Body of pancreas (tissue), 4 donors: ENCODE data around the gene TNFRSF25. TPM values are rescaled to one million over a fixed set of nuclear protein-coding genes. Genes with fewer than 3 reads are reported as not detected.

Source experiments
- ATAC-seq: fragments of 150-250 bp; one replicate; pipeline ENCODE4 v1.9.1; 2016
- DNase-seq, 4 donors: peaks; one replicate each; pipeline ENCODE4 v3.0.0-alpha.2; 2019
- H3K27ac ChIP-seq, 4 donors: fragments of 200-600 bp; sonication (generic); 1 replicate in 3 of 4; 2 replicates in 1 of 4; pipeline versions ENCODE4 v1.5.1 to v1.6.1; 2016 to 2019; ENCODE audit warnings: mild to moderate bottlenecking in 1 of 4, mixed read lengths in 1 of 4, moderate library complexity in 1 of 4
- H3K27me3 ChIP-seq, 2 donors: fragments of 200-600 bp; sonication (generic); one replicate each; pipeline ENCODE4 v1.6.0; 2016; ENCODE audit warnings: mild to moderate bottlenecking in 1 of 2
- H3K36me3 ChIP-seq, 2 donors: fragments of 200-600 bp; sonication (generic); replicated peaks in 1 of 2; 2 replicates each; pipeline ENCODE4 v1.5.1; 2016; ENCODE audit warnings: low read depth in 2 of 2; ENCODE audit not compliant: insufficient read depth in 1 of 2
- H3K4me1 ChIP-seq: fragments of 200-600 bp; sonication (generic); one replicate; pipeline ENCODE4 v1.6.0; 2016
- H3K4me3 ChIP-seq, 2 donors: fragments of 200-600 bp; sonication (generic); 1 replicate in 1 of 2; 2 replicates in 1 of 2; pipeline ENCODE4 v1.5.1; 2016 to 2019
- H3K9me3 ChIP-seq, 3 donors: fragments of 200-600 bp; sonication (generic); 1 replicate in 2 of 3; 2 replicates in 1 of 3; pipeline ENCODE4 v1.5.1; 2016
- POLR2A ChIP-seq, 3 donors: fragments of 450-650 bp; IDR thresholded peaks; one replicate each; pipeline ENCODE4 v1.6.1; 2016; ENCODE audit warnings: antibody characterized with exemption in 3 of 3, mild to moderate bottlenecking in 2 of 3
- WGBS, 2 donors: methylation state at CpG; one replicate each; pipeline ENCODE4 v1.1.5; 2017; 5-methylcytosine and 5-hydroxymethylcytosine counted together
- intact Hi-C: fragments of 100-400 bp; cut with DNase I; formaldehyde crosslinking; loops from one replicate; pipeline ENCODE4 v1.15.1; 2023
- total RNA-seq, 2 donors: library from RNA; depleted of rRNA; stranded (reverse); fragments of >200 nt; gene quantifications; one replicate each; pipeline ENCODE4 v1.1.0, GENCODE V29; 2016
- TF ChIP-seq, protein P1 (sequence below), 7 experiments: fragments of 450-650 bp in 4 of 7; fragments of 200-600 bp in 3 of 7; sonication (generic) in 3 of 7; IDR thresholded peaks; one replicate each; pipeline ENCODE4 v1.5.1; 2016 to 2019; ENCODE audit warnings: antibody characterized with exemption in 7 of 7

The TNFRSF25 gene
- total RNA-seq, 2 donors from 2014 or later, result 4.2 to 23.1 TPM

DNA sequence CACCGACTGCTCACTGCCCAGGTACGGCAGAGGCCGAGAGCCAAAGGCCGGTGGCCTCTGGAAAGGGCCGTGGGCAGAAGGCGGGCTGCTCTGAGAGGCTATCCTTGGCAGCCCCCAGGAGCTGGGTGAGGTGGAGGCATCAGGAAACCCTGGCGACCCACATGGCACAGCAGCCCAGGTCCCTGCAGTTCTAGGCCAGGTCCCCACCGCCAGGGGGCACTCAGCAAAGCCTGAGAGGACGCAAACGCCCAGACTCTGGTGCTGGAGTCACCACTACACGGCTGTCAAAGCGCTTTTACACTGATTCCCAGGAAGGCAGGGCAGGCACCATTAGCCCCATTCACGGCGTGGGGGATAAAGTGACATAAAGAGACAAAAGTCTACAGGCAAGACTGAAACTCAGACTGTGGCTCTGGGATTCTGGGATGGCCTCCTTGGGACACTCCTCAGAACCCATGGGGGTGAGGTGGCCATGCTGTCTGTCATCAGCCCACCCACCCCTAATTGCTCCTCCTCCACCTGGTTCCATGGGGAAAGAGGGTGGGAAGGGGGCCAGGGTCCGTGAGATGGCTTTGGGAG, 20.5 kb upstream of the TNFRSF25 start:
- no peaks in the 10 kb centered on the region for H3K9me3 ChIP-seq
- no peak overlapping the region for H3K27ac ChIP-seq
- intact Hi-C loops, result loop anchor here (10.0 kb wide), 1 partner anchor 158 kb away; no protein-coding TSS in a partner anchor
- H3K4me1 ChIP-seq, result peaks cover 33% of the 10 kb centered on the region
- peak; percentile 69 for ATAC-seq
- TF ChIP-seq, protein P1, sequence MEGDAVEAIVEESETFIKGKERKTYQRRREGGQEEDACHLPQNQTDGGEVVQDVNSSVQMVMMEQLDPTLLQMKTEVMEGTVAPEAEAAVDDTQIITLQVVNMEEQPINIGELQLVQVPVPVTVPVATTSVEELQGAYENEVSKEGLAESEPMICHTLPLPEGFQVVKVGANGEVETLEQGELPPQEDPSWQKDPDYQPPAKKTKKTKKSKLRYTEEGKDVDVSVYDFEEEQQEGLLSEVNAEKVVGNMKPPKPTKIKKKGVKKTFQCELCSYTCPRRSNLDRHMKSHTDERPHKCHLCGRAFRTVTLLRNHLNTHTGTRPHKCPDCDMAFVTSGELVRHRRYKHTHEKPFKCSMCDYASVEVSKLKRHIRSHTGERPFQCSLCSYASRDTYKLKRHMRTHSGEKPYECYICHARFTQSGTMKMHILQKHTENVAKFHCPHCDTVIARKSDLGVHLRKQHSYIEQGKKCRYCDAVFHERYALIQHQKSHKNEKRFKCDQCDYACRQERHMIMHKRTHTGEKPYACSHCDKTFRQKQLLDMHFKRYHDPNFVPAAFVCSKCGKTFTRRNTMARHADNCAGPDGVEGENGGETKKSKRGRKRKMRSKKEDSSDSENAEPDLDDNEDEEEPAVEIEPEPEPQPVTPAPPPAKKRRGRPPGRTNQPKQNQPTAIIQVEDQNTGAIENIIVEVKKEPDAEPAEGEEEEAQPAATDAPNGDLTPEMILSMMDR (IDR thresholded peaks at IDR 0.05), result peak; percentile 78 to 91 (median 84)
- TF ChIP-seq POLR2A (IDR thresholded peaks at IDR 0.05), result no peak
- no peak overlapping the region for H3K4me3 ChIP-seq
- WGBS, 2 donors, result 1 to 3% methylated on average over 9 to 15 of the region's 15 CpGs
- peaks cover 0 to 17% of the 10 kb centered on the region in 2 donors for H3K27me3 ChIP-seq
- peak; percentile 86 to 90 (median 88) for DNase-seq
- H3K36me3 ChIP-seq, result no peaks in the 10 kb centered on the region

DNA sequence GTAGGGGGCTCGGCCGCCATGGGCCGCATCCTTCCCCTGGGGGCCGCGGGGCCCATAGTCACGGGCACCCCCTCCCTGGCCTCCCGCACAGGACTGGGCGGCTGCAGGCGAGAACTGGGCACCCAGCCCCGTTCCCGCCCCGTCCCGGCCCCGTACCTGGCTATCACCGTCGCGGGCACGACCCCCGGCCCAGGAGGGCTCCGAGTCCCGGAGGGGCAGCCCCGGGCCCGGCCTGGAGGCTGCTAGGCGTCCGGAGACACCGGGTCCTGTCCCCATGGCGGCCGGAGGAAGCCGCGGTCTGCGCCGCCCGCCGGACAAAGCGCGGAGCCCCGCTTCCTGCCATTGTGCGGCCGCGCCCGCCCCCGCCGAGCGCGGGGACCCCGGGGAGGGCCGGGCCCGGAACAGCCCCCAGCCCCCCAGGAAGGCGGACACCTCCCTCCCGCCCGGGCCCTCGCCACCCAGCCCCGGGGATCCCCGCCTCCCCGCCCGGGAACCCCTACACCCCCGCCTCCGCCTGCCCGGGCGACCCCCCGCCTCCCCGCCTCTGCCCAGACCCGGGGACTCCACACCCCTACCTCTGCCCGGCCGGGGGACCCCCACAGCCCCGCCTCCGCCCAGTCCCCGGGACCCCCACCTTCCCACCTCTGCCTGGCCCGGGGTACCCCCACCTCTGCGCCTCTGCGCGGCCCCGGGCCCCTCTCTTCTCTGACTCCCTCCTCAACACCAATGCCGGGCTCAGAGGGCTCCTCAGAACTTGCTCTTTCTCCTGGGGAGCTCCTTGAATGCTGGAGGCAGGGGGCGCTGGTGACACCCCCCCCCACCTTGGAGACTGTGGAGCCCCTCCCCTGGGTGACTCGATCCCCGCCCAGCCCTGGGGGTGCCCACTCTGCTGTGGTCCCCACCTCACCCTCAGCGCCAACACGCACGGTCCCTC, 19.5 kb upstream of the TNFRSF25 start:
- ATAC-seq (no peak), DNase-seq (no peak)
- H3K36me3 ChIP-seq, result no peaks in the 10 kb centered on the region
- WGBS, 2 donors, result 4% methylated on average over 59 of the region's 80 CpGs; no CpG with 5 or more reads in 1 of the 2 donors
- peaks cover 0 to 17% of the 10 kb centered on the region in 2 donors for H3K27me3 ChIP-seq
- no peak for TF ChIP-seq POLR2A (IDR thresholded peaks at IDR 0.05)
- TF ChIP-seq, protein P1 (IDR thresholded peaks at IDR 0.05), result no peak
- H3K4me3 ChIP-seq, result no peak overlapping the region
- H3K27ac ChIP-seq, result no peak overlapping the region
- no peaks in the 10 kb centered on the region for H3K9me3 ChIP-seq
- peaks cover 27% of the 10 kb centered on the region for H3K4me1 ChIP-seq
- intact Hi-C loops, result loop anchor here (10.0 kb wide), 1 partner anchor 159 kb away; no protein-coding TSS in a partner anchor

DNA sequence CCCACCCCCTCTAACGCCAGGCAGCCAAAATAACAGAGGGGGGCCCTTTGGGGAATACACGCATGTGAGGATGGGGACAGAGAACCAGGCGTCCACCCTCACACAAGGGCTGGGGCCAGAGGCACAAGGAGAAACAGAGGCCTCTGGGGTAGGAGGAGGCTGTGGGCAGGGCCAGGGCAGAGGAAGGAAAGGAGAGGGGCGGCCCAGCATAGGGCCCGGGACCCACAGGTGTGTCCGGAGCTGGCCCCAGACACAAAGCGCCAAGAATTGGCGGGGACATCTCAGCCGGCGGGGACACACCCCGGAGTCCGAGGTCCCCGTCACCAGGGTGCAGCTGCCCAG, 18.8 kb upstream of the TNFRSF25 start:
- 43 to 52% methylated on average over 6 to 10 of the region's 13 CpGs for WGBS, 2 donors
- no peak for ATAC-seq
- Histone ChIP-seq H3K4me3 (no peak overlapping the region), H3K4me1 (peaks cover 21% of the 10 kb centered on the region), H3K27me3 (peaks cover 0 to 17% of the 10 kb centered on the region in 2 donors), H3K36me3 (no peaks in the 10 kb centered on the region), H3K27ac (no peak overlapping the region), H3K9me3 (no peaks in the 10 kb centered on the region)
- intact Hi-C loops, result loop anchor here (10.0 kb wide), 1 partner anchor 160 kb away; no protein-coding TSS in a partner anchor
- no peak for DNase-seq
- no peak for TF ChIP-seq POLR2A (IDR thresholded peaks at IDR 0.05)
- TF ChIP-seq, protein P1 (IDR thresholded peaks at IDR 0.05), result no peak

DNA sequence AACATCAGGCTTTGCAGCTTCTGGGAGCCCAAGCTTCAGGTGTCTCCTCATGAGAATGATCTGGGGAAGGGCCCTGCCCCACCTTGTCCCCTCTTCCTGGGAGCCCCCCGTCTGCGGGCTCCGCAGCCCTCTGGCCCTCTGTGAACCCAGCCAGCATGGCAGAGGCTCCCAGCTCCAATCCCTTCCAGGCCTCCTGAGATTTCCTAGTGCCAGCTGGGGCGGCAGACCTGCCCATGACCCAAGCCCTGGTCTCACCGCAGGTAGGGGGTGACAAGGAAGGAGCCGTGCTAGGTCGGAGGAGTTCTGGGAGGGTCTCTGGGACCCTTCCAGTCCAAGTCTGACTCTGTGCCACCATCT, 17.8 kb upstream of the TNFRSF25 start:
- no peak for ATAC-seq
- H3K36me3 ChIP-seq, result no peaks in the 10 kb centered on the region
- TF ChIP-seq POLR2A (IDR thresholded peaks at IDR 0.05), result no peak
- TF ChIP-seq, protein P1 (IDR thresholded peaks at IDR 0.05), result no peak
- H3K27ac ChIP-seq, result no peak overlapping the region
- no peak for DNase-seq
- H3K4me1 ChIP-seq, result peaks cover 18% of the 10 kb centered on the region
- H3K9me3 ChIP-seq, result no peaks in the 10 kb centered on the region
- peaks cover 0 to 17% of the 10 kb centered on the region in 2 donors for H3K27me3 ChIP-seq
- 98 to 100% methylated on average over 3 to 7 of the region's 7 CpGs for WGBS, 2 donors
- no peak overlapping the region for H3K4me3 ChIP-seq
- intact Hi-C loops, result loop anchor here (10.0 kb wide), 1 partner anchor 161 kb away; no protein-coding TSS in a partner anchor
